SIG-M5 (cell line): ENCODE results near the gene HAPSTR1.

Experiments used
- DNase-seq: peaks from one replicate; lab custom pipeline; 2025; lab: John Stamatoyannopoulos, UW

Gene HAPSTR1

GRCh38 chr16:9124444-9124843 lies 33.0 kb downstream of the HAPSTR1 start:
- DNase-seq: no peak

GRCh38 chr16:9124908-9125584 lies 33.6 kb downstream of the HAPSTR1 start:
- DNase-seq: no peak

GRCh38 chr16:9125658-9126505 lies 34.4 kb downstream of the HAPSTR1 start:
- no peak for DNase-seq

GRCh38 chr16:9126609-9127008 lies 35.2 kb downstream of the HAPSTR1 start:
- no peak for DNase-seq

GRCh38 chr16:9128346-9129342 lies 37.2 kb downstream of the HAPSTR1 start:
- no peak for DNase-seq

- DNase-seq: no peak
Observed at GRCh38 chr16:9134306-9134705, 42.9 kb downstream of the HAPSTR1 start.

GRCh38 chr16:9134739-9135138 lies 43.3 kb downstream of the HAPSTR1 start:
- no peak for DNase-seq

- no peak for DNase-seq
Observed at GRCh38 chr16:9135797-9136196, 44.4 kb downstream of the HAPSTR1 start.

GRCh38 chr16:9136596-9136995 lies 45.2 kb downstream of the HAPSTR1 start:
- no peak for DNase-seq

- no peak for DNase-seq
Observed at GRCh38 chr16:9138021-9138680, 46.7 kb downstream of the HAPSTR1 start.

- DNase-seq: no peak
Observed at GRCh38 chr16:9138731-9139501, 47.5 kb downstream of the HAPSTR1 start.

GRCh38 chr16:9139965-9140364 lies 48.5 kb downstream of the HAPSTR1 start:
- no peak for DNase-seq
